H1 (cell line): ENCODE data around the gene WDFY1.

ENCODE experiments used
- CHD2 ChIP-seq: IDR thresholded peaks from 2 replicates; pipeline ENCODE4 v1.6.1; 2012; ENCODE audit warnings: low read length, improper control_type of control experiment
- CTCF ChIP-seq, 3 experiments: IDR thresholded peaks; 1 replicate in 2 of 3; 2 replicates in 1 of 3; pipeline versions ENCODE4 v1.5.1 to v1.6.1; 2011; ENCODE audit warnings: low read length in 3 of 3, mild to moderate bottlenecking in 3 of 3, inconsistent platforms in 2 of 3, low read depth in 1 of 3, moderate library complexity in 1 of 3; ENCODE audit not compliant: insufficient read depth in 1 of 3; ENCODE audit errors: control extremely low read depth in 1 of 3
- EZH2 ChIP-seq: fragments of 200-600 bp; sonication (generic); IDR thresholded peaks from 2 replicates; pipeline ENCODE4 v1.7.1; 2012; ENCODE audit warnings: low read depth, mild to moderate bottlenecking, moderate library complexity, low read length, inconsistent platforms; ENCODE audit not compliant: severe bottlenecking
- TAF1 ChIP-seq: IDR thresholded peaks from 2 replicates; pipeline ENCODE4 v1.6.1; 2011; ENCODE audit warnings: mild to moderate bottlenecking, low read depth, low read length
- TBP ChIP-seq: IDR thresholded peaks from 2 replicates; pipeline ENCODE4 v1.6.1; 2011; ENCODE audit warnings: low read depth, low read length, improper control_type of control experiment

- TF ChIP-seq TAF1, result no peak
- TF ChIP-seq CTCF (IDR thresholded peaks at IDR 0.05; ENCODE audit: control extremely low read depth in 1 of 3, insufficient read depth in 1 of 3, low read depth in 1 of 3, low read length in 3 of 3), result no peak
- TF ChIP-seq EZH2, result no peak
- TF ChIP-seq TBP, result no peak
- TF ChIP-seq CHD2, result no peak
Measured at GRCh38 chr2:223921204-223921603, 23.9 kb downstream of the WDFY1 start.
